IgD-negative memory B cell (primary cell): ENCODE data around the gene CRACDL. TPM values are rescaled to one million over a fixed set of nuclear protein-coding genes. Genes with fewer than 3 reads are reported as not detected.

ENCODE experiments used
- H3K27ac Mint-ChIP-seq, 3 donors: one replicate each; pipeline ENCODE4 v1.8.0; 2020 to 2022; ENCODE audit warnings: mild to moderate bottlenecking in 3 of 3, mixed read lengths in 3 of 3, moderate library complexity in 1 of 3
- H3K27me3 Mint-ChIP-seq: one replicate; pipeline ENCODE4 v1.8.0; 2021; ENCODE audit warnings: mixed read lengths
- H3K36me3 Mint-ChIP-seq: one replicate; pipeline ENCODE4 v1.8.0; 2020; ENCODE audit warnings: mild to moderate bottlenecking, mixed read lengths
- H3K4me1 Mint-ChIP-seq, 3 donors: one replicate each; pipeline ENCODE4 v1.8.0; 2020 to 2022; ENCODE audit warnings: mixed read lengths in 3 of 3, mild to moderate bottlenecking in 1 of 3
- H3K4me3 Mint-ChIP-seq, 4 donors: one replicate each; pipeline ENCODE4 v1.8.0; 2020 to 2022; ENCODE audit warnings: mild to moderate bottlenecking in 4 of 4, mixed read lengths in 4 of 4, moderate library complexity in 3 of 4
- H3K9me3 Mint-ChIP-seq, 3 donors: one replicate each; pipeline ENCODE4 v1.8.0; 2020 to 2021; ENCODE audit warnings: mixed read lengths in 3 of 3, mild to moderate bottlenecking in 1 of 3
- polyA plus RNA-seq: library from polyadenylated mRNA; unstranded; fragments of 300-500 nt; fragmentation: Illumina TruSeq; gene quantifications from one replicate; pipeline ENCODE4 v1.2.3, GENCODE V29; 2021

The CRACDL gene
- polyA plus RNA-seq, 1 donor from 2014 or later: not detected

- Mint-ChIP-seq H3K4me1 (peaks cover 12 to 14% (median 13%) of the 10 kb centered on the region in 3 donors), H3K36me3 (peaks cover 2% of the 10 kb centered on the region), H3K27ac (peak overlapping the region in 1 of 3 donors; percentile 36), H3K27me3 (peaks cover 5% of the 10 kb centered on the region), H3K9me3 (peaks cover 0 to 2% (median 0%) of the 10 kb centered on the region in 3 donors), H3K4me3 (no peak overlapping the region)
Observed at GRCh38 chr2:98827625-98828368, 108.2 kb downstream of the CRACDL start.

- Mint-ChIP-seq H3K27me3 (peaks cover 5% of the 10 kb centered on the region), H3K27ac (no peak overlapping the region), H3K4me3 (no peak overlapping the region), H3K36me3 (peaks cover 2% of the 10 kb centered on the region), H3K4me1 (peaks cover 12 to 14% (median 13%) of the 10 kb centered on the region in 3 donors), H3K9me3 (peaks cover 0 to 2% (median 0%) of the 10 kb centered on the region in 3 donors)
Observed at GRCh38 chr2:98826856-98827255, 109.2 kb downstream of the CRACDL start.

GRCh38 chr2:98825858-98826257, 110.2 kb downstream of the CRACDL start:
- no peak overlapping the region for H3K4me3 Mint-ChIP-seq
- H3K4me1 Mint-ChIP-seq: peaks cover 12 to 14% (median 13%) of the 10 kb centered on the region in 3 donors
- peaks cover 2% of the 10 kb centered on the region for H3K36me3 Mint-ChIP-seq
- no peak overlapping the region for H3K27ac Mint-ChIP-seq
- H3K27me3 Mint-ChIP-seq: peaks cover 5% of the 10 kb centered on the region
- peaks cover 0 to 2% (median 0%) of the 10 kb centered on the region in 3 donors for H3K9me3 Mint-ChIP-seq

- peaks cover 0 to 2% (median 0%) of the 10 kb centered on the region in 3 donors for H3K9me3 Mint-ChIP-seq
- peaks cover 12 to 14% (median 13%) of the 10 kb centered on the region in 3 donors for H3K4me1 Mint-ChIP-seq
- H3K27ac Mint-ChIP-seq: peak overlapping the region in 1 of 3 donors; percentile 59
- H3K4me3 Mint-ChIP-seq: no peak overlapping the region
- H3K27me3 Mint-ChIP-seq: peaks cover 5% of the 10 kb centered on the region
- peaks cover 2% of the 10 kb centered on the region for H3K36me3 Mint-ChIP-seq
Observed at GRCh38 chr2:98825404-98825803, 110.6 kb downstream of the CRACDL start.

GRCh38 chr2:98825020-98825350, 111.0 kb downstream of the CRACDL start:
- Mint-ChIP-seq H3K27me3 (peaks cover 5% of the 10 kb centered on the region), H3K4me3 (no peak overlapping the region), H3K9me3 (peaks cover 0 to 2% (median 0%) of the 10 kb centered on the region in 3 donors), H3K4me1 (peaks cover 12 to 14% (median 13%) of the 10 kb centered on the region in 3 donors), H3K27ac (peak overlapping the region in 1 of 3 donors; percentile 59), H3K36me3 (peaks cover 2% of the 10 kb centered on the region)

- Mint-ChIP-seq H3K36me3 (peaks cover 2% of the 10 kb centered on the region), H3K4me3 (peak overlapping the region in 2 of 4 donors; percentile 9 to 30), H3K9me3 (peaks cover 0 to 2% (median 0%) of the 10 kb centered on the region in 3 donors), H3K4me1 (peaks cover 12 to 14% (median 13%) of the 10 kb centered on the region in 3 donors), H3K27ac (peak overlapping the region in 1 of 3 donors; percentile 59), H3K27me3 (peaks cover 5% of the 10 kb centered on the region)
Observed at GRCh38 chr2:98824256-98825019, 111.6 kb downstream of the CRACDL start.

GRCh38 chr2:98823196-98824170, 112.5 kb downstream of the CRACDL start:
- Mint-ChIP-seq H3K27me3 (peaks cover 5% of the 10 kb centered on the region), H3K9me3 (peaks cover 0 to 2% (median 0%) of the 10 kb centered on the region in 3 donors), H3K4me3 (peak overlapping the region; percentile 59 to 88 (median 70)), H3K36me3 (peaks cover 3% of the 10 kb centered on the region), H3K4me1 (peaks cover 13 to 14% (median 13%) of the 10 kb centered on the region in 3 donors), H3K27ac (peak overlapping the region in 2 of 3 donors; percentile 14 to 88)

- H3K4me3 Mint-ChIP-seq: no peak overlapping the region
- no peak overlapping the region for H3K27ac Mint-ChIP-seq
- peaks cover 3% of the 10 kb centered on the region for H3K36me3 Mint-ChIP-seq
- H3K27me3 Mint-ChIP-seq: peaks cover 5% of the 10 kb centered on the region
- peaks cover 0 to 2% (median 0%) of the 10 kb centered on the region in 3 donors for H3K9me3 Mint-ChIP-seq
- peaks cover 13 to 14% (median 13%) of the 10 kb centered on the region in 3 donors for H3K4me1 Mint-ChIP-seq
Observed at GRCh38 chr2:98822301-98823164, 113.5 kb downstream of the CRACDL start.

- H3K36me3 Mint-ChIP-seq: peaks cover 1% of the 10 kb centered on the region
- H3K27ac Mint-ChIP-seq: no peak overlapping the region
- peak overlapping the region in 2 of 4 donors; percentile 17 to 53 for H3K4me3 Mint-ChIP-seq
- peaks cover 13 to 14% (median 13%) of the 10 kb centered on the region in 3 donors for H3K4me1 Mint-ChIP-seq
- H3K27me3 Mint-ChIP-seq: peaks cover 5% of the 10 kb centered on the region
- peaks cover 0 to 2% (median 0%) of the 10 kb centered on the region in 3 donors for H3K9me3 Mint-ChIP-seq
Observed at GRCh38 chr2:98821629-98822135, 114.3 kb downstream of the CRACDL start.

- Mint-ChIP-seq H3K27me3 (peaks cover 4% of the 10 kb centered on the region), H3K9me3 (peaks cover 0 to 2% (median 0%) of the 10 kb centered on the region in 3 donors), H3K4me3 (no peak overlapping the region), H3K27ac (no peak overlapping the region), H3K4me1 (peaks cover 8 to 9% (median 9%) of the 10 kb centered on the region in 3 donors), H3K36me3 (peaks cover 5% of the 10 kb centered on the region)
Observed at GRCh38 chr2:98819231-98819766, 116.7 kb downstream of the CRACDL start.

GRCh38 chr2:98818164-98818563, 117.9 kb downstream of the CRACDL start:
- peaks cover 0 to 1% (median 0%) of the 10 kb centered on the region in 3 donors for H3K4me1 Mint-ChIP-seq

GRCh38 chr2:98816281-98816680, 119.7 kb downstream of the CRACDL start:
- Mint-ChIP-seq H3K4me1 (peaks cover 0 to 1% (median 0%) of the 10 kb centered on the region in 3 donors), H3K36me3 (peaks cover 5% of the 10 kb centered on the region), H3K9me3 (no peaks in the 10 kb centered on the region), H3K27ac (peak overlapping the region in 1 of 3 donors; percentile 22), H3K27me3 (peaks cover 2% of the 10 kb centered on the region), H3K4me3 (no peak overlapping the region)

More at GRCh38 chr2:98818164-98818563, 117.9 kb downstream of the CRACDL start:
- Mint-ChIP-seq H3K36me3 (peaks cover 5% of the 10 kb centered on the region), H3K4me3 (no peak overlapping the region), H3K27me3 (peaks cover 2% of the 10 kb centered on the region), H3K27ac (no peak overlapping the region), H3K9me3 (no peaks in the 10 kb centered on the region)

GRCh38 chr2:98815795-98816194, 120.2 kb downstream of the CRACDL start:
- Mint-ChIP-seq H3K9me3 (no peaks in the 10 kb centered on the region), H3K27me3 (peaks cover 2% of the 10 kb centered on the region), H3K4me1 (peaks cover 0 to 1% (median 0%) of the 10 kb centered on the region in 3 donors), H3K36me3 (peaks cover 5% of the 10 kb centered on the region), H3K27ac (no peak overlapping the region), H3K4me3 (no peak overlapping the region)
